ENCODE data around the gene CBFA2T2.
"Not testable (repeated sequence)": the region's sequence is repeated elsewhere in the genome, so short reads cannot be mapped to it uniquely, and the experiment has no call there.

The CBFA2T2 gene

GRCh38 chr20:33630507-33630906, 140.6 kb downstream of the CBFA2T2 start:
- no peak for DNase-seq (ENCODE audit: low read depth, low spot score)
- no peak for TF ChIP-seq CTCF (IDR thresholded peaks at IDR 0.05; ENCODE audit: low read depth, low read length)
- no peak overlapping the region for H3K4me3 ChIP-seq (ENCODE audit: low read depth, low read length)
- in situ Hi-C loops (cut with HindIII; ENCODE audit: low sequenced_read_pairs), result no loop called here

GRCh38 chr20:33631910-33632309, 142.0 kb downstream of the CBFA2T2 start:
- H3K4me3 ChIP-seq (ENCODE audit: low read depth, low read length); DNase-seq (ENCODE audit: low read depth, low spot score); in situ Hi-C loops (cut with HindIII; ENCODE audit: low sequenced_read_pairs): not testable (repeated sequence)

GRCh38 chr20:33635341-33635740, 145.4 kb downstream of the CBFA2T2 start:
- TF ChIP-seq CTCF (IDR thresholded peaks at IDR 0.05; ENCODE audit: low read depth, low read length), result no peak
- H3K4me3 ChIP-seq (ENCODE audit: low read depth, low read length), result no peak overlapping the region
- DNase-seq (ENCODE audit: low read depth, low spot score), result no peak
- in situ Hi-C loops (cut with HindIII; ENCODE audit: low sequenced_read_pairs), result no loop called here

- TF ChIP-seq CTCF (IDR thresholded peaks at IDR 0.05; ENCODE audit: low read depth, low read length), result no peak
- in situ Hi-C loops (cut with HindIII; ENCODE audit: low sequenced_read_pairs), result no loop called here
- DNase-seq (ENCODE audit: low read depth, low spot score), result no peak
- H3K4me3 ChIP-seq (ENCODE audit: low read depth, low read length), result no peak overlapping the region
These were observed 146.9 kb downstream of the CBFA2T2 start for GRCh38 chr20:33636776-33637175.

- TF ChIP-seq CTCF (IDR thresholded peaks at IDR 0.05; ENCODE audit: low read depth, low read length), result no peak
- in situ Hi-C loops (cut with HindIII; ENCODE audit: low sequenced_read_pairs), result no loop called here
These were observed 150.4 kb downstream of the CBFA2T2 start for GRCh38 chr20:33640287-33640686.

GRCh38 chr20:33644313-33645071, 154.6 kb downstream of the CBFA2T2 start:
- TF ChIP-seq CTCF (IDR thresholded peaks at IDR 0.05; ENCODE audit: low read depth, low read length), result no peak
- in situ Hi-C loops (cut with HindIII; ENCODE audit: low sequenced_read_pairs), result no loop called here
- H3K4me3 ChIP-seq (ENCODE audit: low read depth, low read length), result no peak overlapping the region
- no peak for DNase-seq (ENCODE audit: low read depth, low spot score)

More at GRCh38 chr20:33640287-33640686, 150.4 kb downstream of the CBFA2T2 start:
- DNase-seq (ENCODE audit: low read depth, low spot score), result no peak
- no peak overlapping the region for H3K4me3 ChIP-seq (ENCODE audit: low read depth, low read length)

GRCh38 chr20:33645072-33645358, 155.1 kb downstream of the CBFA2T2 start:
- DNase-seq (ENCODE audit: low read depth, low spot score), result no peak
- H3K4me3 ChIP-seq (ENCODE audit: low read depth, low read length), result no peak overlapping the region
- TF ChIP-seq CTCF (IDR thresholded peaks at IDR 0.05; ENCODE audit: low read depth, low read length), result no peak
- in situ Hi-C loops (cut with HindIII; ENCODE audit: low sequenced_read_pairs), result no loop called here
